T-helper 2 cell treated with Interferon-gamma antibody and Interleukin-4, amounts not matched to agents 100 ng/mL and 5 ng/mL, for 36 hours (primary cell): ENCODE measurements around the gene ZPLD1. TPM values are rescaled to one million over a fixed set of nuclear protein-coding genes. Genes with fewer than 3 reads are reported as not detected.

Source experiments
- intact Hi-C: fragments of 100-400 bp; cut with micrococcal nuclease; formaldehyde crosslinking; loops from one replicate; pipeline ENCODE4 v1.15.1; 2023
- total RNA-seq: library from RNA; stranded (reverse); gene quantifications from 2 replicates; pipeline ENCODE4 v1.2.3, GENCODE V29; 2022

Gene ZPLD1
- total RNA-seq, 1 donor from 2014 or later, result not detected

GRCh38 chr3:102526865-102527264, 92.0 kb downstream of the ZPLD1 start:
- intact Hi-C loops, result no loop called here

GRCh38 chr3:102528727-102529126, 93.9 kb downstream of the ZPLD1 start:
- intact Hi-C loops, result no loop called here
